ENCODE data around the gene PTGES.
"Not testable (repeated sequence)": the region's sequence is repeated elsewhere in the genome, so short reads cannot be mapped to it uniquely, and the experiment has no call there.

PTGES gene

DNA sequence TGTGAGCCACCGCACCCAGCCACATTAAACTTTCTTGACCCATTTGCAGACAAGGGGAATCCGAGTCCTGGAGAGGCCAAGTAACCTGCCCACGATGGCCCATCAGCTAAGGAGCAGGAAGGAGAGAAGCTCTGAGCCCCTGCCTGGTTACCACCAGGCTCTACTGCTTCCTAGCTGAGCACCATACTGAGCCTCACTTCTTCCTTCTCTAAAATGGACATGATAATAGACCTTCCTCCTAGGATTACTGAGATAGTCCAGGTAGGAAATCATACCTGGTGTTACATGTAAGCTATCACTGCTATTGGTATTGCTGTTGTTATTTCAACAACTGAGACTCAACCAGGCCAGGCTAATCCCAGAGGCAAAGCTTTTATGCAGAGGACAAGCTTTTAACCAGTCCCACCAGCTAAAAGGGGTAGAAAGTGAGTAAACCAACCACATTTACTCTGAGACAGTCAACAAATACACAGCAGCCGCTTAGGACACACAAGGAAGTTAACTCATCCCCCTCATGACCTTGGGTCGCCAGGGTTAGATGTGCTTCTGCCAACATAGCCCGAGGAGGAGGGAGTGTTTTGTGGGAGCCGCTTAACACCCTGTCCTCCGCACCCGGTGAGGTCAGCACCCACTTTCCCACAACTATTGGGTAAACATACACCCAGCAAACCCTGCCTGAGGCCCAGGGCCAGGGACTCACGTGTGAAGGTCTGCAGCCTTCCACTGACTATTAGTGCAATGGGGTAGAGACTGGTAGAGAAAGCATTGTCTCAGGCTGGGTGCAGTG lies 20.6 kb upstream of the PTGES start:
- no peak for DNase-seq (ENCODE audit: low read depth in 4 of 4, low spot score in 1 of 4)

DNA sequence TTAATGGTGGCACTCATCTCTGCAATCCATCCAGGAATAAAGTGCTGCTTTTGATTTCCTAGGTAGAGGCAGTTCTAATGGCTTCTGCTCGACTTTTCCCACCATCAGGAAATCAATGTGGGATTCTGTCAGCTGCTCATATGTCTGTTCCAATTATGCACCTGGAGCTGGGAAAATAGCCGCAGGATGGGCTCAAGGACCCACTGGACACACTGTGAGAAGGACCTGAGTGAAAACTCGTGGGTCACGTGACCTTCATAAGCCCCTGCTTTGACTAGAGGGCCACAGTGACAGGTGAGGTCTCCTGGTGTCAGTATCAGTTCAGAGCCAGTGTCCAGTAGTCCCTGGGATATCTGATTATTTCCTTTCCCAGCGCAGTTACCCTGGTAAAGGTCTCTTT lies 17.9 kb upstream of the PTGES start:
- DNase-seq (ENCODE audit: low read depth in 4 of 4, low spot score in 1 of 4): no peak

DNA sequence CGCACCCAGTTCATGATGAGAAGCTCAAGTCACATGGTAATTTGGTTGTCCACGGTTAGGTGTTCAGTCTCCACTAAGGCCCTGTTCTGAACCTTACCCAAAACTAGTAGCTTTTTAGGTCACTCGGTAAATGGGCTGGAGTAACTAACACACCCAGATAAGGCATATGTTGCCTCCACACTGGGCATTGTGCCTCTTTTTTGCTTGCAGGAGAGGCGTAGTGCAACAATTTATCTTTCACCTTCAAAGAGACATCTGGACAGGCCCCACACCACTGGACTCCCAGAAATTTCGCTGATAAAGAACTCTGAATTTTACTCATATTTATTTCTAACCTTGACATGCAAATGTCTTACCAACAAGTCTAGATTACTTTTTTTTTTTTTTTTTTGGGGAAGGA lies 16.8 kb upstream of the PTGES start:
- no peak for DNase-seq (ENCODE audit: low read depth in 4 of 4, low spot score in 1 of 4)

DNA sequence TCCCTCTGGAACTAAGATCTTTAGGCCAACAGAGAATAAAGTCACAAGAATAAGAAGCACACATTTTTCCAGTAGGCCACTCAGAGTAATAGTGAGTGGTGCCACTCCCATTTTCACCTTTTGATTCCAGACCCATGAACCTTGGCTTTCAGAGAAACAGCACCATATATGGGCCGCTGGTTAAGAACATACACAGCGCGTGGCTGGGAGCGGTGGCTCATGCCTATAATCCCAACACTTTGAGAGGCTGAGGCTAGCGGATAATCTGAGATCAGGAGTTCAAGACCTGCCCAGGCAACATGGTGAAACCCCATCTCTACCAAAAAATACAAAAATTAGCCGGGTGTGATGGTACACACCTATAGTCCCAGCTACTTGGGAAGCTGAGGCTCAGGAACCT lies 15.6 kb upstream of the PTGES start:
- DNase-seq (ENCODE audit: low read depth in 4 of 4, low spot score in 1 of 4): no peak

DNA sequence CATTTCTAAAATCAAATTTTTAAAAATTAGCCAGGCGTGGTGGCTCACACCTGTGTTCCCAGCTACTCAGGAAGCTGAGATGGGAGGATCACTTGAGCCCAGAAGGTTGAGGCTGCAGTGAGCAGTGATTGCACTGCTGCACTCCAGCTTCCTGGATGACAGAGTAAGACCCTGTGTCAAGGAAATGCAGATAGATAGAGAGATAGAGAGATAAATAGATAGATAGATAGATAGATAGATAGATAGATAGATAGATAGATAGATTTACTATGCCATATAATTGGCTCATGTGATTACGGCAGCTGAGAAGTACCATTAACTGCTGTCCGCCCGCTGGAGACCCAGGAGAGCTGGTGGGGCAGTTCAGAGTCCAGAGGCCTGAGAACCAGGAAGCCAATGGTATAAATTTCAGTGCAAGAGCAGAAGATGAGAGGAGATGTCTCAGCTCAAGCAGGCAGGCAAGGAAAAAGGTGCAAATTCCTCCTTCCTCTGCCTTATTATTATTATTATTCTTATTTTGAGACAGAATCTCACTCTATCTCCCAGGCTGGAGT lies 13.0 kb upstream of the PTGES start:
- DNase-seq (ENCODE audit: low read depth in 4 of 4, low spot score in 1 of 4): no peak

DNA sequence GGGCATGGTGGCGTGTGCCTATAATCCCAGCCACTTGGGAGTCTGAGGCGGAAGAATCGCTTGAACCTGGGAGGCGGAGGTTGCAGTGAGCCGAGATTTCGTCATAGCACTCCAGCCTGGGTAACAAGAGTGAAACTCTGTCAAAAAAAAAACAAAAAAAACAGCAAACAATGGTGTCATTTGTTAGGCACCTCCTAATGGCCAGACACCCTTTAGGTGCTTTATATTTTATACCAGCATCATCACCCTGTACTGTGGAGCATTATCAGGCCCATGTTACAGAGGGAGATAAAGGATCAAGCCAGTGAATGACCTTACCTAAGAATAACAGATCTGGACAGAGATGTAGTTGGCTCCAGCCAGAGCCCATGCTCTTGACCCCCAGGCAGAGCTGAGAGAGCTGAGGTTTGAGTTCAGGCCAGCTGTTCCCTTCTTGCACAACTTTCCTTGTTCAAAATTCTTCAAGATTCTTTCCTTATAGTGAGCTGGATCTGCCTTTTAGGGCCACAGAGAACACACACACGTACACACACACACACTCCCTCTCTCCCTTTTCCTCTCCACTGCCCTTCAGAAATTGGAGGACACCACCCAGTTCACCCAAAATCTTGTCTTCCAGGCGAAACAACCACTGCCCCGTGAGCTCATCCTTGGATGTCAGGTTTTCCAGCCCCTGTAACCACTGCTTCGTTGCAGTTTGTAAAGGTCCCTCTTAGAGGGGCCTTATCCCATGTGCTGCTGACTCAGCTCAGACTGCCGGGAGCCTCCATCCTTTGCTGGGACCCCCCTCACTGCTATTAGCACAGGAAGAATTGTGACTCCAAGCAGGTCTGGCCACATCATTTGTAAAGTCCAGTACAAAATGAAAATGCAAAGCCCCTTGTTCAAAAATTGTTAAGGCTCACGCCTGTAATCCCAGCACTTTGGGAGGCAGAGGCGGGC lies 10.4 kb upstream of the PTGES start:
- no peak for DNase-seq (ENCODE audit: low read depth in 4 of 4, low spot score in 1 of 4)

DNA sequence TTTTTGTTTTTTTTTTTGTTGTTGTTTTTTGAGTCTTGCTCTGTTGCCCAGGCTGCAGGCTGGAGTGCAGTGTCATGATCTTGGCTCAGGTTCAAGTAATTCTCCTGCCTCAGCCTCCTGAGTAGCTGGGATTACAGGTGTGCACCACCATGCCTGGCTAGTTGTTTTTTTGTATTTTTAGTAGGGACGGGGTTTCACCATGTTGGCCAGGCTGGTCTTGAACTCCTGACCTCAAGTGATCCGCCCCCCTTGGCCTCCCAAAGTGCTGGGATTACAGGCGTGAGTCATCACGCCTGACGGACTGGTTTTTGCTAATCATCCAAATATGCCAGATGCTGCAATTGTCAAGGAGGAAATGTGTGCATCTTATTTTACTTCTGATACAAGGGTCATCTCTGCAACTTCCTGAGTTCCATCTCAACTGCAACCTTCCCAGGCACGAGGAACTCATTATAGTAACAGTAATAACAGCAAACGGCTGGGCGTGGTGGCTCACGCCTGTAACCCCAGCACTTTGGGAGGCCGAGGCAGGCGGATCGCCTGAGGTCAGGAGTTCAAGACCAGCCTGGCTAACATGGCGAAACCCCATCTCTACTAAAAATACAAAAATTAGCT lies 9.6 kb upstream of the PTGES start:
- DNase-seq (ENCODE audit: low read depth in 4 of 4, low spot score in 1 of 4): not testable (repeated sequence)

DNA sequence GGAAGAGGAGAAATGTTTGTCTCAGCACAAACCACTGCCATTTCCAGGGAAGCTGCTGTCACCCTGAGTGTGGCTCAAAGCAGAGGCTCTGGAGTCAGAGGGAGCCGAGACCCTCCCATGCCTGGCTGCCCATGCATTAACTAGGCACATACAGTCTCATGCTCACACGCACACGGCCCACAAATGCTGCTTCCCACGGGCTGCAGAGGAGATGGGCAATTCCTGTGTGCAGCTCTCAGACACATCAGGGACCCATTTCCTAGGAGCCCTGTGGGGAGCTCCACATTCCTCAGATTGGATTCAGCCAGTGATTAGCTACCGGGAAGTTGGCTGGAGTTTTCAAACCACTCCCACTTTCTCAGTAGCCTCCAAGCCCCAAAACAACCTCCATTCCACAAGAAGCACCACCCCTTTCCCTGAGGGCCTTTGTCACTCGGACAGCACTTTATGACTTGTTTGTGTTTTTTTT lies 9.1 kb upstream of the PTGES start:
- DNase-seq (ENCODE audit: low read depth in 4 of 4, low spot score in 1 of 4): no peak

DNA sequence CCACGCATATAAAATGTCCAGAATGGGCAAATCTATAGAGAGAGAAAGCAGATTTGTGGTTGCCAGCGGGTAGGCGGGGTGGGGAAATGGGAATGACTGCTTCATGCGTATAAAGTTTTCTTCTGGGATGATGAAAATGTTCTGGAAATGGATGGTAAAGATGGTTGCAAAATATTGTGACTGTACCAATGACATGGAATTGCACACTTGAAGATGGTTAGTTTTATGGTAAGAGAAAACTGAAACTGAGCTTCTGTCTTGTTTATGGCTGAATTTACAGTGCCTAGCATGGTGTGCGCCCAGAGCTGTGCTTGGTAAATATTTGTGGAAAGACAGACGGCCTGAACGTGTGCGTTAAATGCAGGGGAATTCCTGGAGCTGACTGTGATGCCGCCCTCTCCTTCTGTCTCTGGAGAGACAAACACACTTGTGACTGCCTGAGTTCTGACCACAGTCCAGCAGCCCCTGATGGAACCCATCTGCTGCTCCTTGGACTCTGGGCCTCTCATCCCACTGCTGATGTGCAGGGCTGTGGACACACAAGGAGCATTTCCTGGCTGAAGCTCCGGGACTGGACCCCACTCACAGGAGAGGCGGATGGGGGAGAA lies 8.6 kb upstream of the PTGES start:
- no peak for DNase-seq (ENCODE audit: low read depth in 4 of 4, low spot score in 1 of 4)

DNA sequence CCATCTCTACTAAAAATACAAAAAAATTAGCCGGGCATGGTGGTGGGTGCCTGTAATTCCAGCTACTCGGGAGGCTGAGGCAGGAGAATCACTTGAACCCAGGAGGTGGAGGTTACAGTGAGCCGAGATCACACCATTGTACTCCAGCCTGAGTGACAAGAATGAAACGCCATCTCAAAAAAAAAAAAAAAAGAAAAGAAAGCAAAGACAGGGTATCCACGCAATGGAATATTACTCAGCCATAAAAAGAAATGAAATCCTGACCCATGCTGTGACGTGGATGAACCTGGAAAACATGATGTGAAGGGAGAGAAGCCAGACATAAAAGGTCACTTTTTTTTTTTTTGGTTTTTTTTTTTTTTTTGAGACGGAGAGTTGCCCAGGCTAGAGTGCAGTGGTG lies 7.9 kb upstream of the PTGES start:
- not testable (repeated sequence) for DNase-seq (ENCODE audit: low read depth in 4 of 4, low spot score in 1 of 4)

DNA sequence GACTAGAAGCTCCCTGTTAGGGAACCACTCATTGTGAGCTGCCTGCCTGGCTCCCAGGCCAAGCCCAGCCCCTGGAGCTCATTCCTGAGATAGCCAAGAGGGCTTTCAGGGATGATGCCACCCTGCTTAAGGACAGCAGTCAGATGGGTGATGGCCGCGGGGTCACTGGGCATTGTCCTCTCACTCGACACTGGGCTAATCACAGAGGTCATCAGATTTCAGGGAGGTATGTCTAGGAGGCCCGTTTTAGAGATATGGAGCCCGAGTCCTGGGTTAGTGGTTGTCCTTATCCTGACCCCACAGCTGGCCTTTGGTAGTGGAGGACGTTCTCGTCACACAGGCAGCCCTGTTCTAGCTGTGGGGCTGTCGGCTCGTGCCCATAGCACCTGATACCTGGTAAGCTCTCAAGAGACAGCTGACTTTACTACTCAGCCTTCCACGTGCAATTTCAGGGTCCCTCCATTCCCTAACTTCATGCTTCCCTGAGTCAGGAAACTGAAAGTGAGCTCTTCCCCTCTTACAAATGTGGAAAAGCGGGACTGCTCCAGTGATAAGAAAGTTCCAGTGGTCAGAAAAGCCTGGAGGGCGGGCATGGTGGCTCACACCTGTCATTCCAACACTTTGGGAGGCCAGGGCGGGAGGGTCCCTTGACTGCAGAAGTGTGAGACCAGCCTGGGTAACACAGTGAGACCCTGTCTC lies 7.1 kb upstream of the PTGES start:
- DNase-seq (ENCODE audit: low read depth in 4 of 4, low spot score in 1 of 4): no peak

DNA sequence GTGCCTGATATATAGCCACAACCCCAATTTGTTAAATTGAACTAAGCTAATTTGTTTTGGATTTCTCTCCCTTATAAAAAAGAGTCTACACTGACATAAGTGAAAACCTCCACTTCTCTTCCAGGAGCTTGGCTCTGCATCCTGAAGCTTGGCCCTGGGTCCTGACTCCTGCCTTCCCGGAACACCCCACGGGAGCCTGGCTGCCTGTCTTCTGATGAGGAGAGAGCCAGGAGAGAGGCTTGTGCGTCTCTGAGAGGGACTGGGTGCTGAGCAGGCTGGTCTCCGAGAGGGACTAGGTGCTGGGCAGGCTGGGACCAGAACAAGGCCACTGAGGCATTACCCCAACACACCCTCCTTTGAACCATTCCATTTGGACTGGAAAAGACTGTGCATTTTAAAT lies 6.5 kb upstream of the PTGES start:
- no peak for DNase-seq (ENCODE audit: low read depth in 4 of 4, low spot score in 1 of 4)

DNA sequence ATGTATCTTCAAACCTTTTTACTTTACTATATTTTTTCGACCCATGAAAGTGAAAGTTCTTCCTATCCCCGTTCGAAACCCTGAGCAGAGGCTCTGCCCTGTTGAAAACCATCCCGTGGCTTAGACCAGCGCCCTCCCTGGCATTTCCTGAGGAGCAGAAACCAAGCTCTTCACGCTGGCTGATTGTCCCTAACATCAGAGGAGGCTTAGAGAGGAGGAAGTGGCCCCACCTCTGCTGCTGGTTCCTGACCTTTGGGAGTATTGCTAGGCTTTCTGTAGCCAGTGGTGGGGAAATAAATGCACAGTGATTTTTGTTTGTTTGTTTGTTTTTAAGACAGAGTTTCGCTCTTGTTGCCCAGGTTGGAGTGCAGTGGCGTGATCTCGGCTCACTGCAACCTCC lies 4.2 kb upstream of the PTGES start:
- no peak for DNase-seq (ENCODE audit: low read depth in 4 of 4, low spot score in 1 of 4)

DNA sequence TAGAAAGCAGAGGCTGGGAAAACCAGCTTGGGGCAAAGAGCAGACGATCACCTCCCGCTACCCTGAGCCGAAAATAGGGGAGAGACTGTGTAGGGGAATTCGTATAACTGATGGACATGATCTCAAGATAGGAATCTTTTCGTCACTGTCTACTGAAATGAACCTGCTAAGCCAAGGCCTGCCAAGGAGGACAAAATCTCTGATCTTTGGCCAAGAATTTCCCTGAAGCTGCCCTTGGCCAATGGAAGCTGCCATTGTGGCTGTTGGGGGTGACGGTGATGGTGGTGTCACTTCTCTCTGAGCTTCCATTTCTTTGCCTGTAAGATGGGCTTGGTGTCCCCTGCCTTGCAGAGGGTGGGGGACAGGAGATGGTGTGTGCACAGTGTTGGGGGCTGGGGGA lies 3.3 kb upstream of the PTGES start:
- no peak for DNase-seq (ENCODE audit: low read depth in 4 of 4, low spot score in 1 of 4)

DNA sequence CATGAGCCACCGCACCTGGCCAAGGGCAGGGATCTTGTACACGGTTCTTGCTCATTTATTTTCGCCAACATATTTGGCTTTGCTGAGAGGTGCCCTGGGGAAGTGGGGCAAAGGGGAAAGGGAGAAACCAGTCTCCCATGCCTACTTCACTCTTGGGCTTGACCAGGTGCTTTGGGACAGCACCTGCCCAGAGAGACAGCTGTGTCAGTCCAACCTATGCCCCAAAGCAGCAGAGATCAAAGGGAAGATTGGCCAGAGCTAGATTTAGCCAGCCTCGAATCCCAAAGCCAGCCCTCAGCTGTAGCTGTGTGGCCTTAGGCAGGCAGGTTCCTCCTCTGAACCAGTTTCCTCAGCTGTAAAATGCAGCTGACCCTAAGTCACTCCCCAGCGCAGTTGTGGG lies 2.3 kb upstream of the PTGES start:
- no peak for DNase-seq (ENCODE audit: low read depth in 4 of 4, low spot score in 1 of 4)

DNA sequence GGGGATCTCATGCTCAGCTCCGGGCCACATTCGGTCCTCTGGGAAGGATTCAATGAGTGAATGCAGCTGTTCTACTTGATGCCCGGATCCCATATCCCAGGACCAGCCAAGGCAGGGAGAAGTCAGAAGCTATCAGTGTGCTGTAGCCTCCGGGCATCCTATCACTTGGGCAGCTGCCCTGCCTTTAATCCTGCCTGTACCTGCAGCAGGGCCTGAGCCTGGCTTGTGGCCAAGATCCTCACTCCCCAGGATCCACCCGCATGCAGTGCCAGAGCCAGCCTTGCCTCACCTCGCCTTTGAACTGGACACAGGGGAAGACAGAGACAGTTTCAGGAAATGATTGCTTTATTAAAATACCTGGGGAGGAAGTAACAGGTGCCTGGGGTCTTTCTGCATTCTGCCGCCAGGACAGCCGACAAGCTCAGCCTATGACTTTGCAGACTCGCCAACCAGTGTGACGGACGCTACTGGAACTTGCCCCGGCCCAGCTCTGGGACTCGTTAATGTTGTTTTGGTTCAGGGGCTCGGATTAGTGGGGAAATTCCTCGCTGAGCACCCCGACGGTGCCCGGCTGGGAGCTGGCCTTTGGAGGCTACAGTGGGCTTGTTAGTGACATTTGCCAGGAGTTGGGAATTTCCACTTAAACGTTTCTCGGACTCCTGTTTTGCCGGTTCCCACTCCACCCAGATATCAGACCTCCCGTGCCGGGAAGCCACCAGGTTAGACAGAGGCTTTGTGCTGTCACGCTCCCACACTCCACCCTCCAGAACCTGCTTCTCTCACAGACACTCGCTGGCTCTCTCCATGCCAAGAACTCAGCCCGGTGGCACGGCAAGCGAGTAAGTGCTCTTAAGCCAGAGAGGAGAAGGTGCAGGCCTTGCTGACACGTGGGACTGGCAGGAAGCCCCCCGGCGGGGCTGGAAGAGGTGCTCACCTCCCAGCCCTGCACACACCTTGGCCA lies 721 bp downstream of the PTGES start:
- DNase-seq (ENCODE audit: low read depth in 4 of 4, low spot score in 1 of 4): no peak

DNA sequence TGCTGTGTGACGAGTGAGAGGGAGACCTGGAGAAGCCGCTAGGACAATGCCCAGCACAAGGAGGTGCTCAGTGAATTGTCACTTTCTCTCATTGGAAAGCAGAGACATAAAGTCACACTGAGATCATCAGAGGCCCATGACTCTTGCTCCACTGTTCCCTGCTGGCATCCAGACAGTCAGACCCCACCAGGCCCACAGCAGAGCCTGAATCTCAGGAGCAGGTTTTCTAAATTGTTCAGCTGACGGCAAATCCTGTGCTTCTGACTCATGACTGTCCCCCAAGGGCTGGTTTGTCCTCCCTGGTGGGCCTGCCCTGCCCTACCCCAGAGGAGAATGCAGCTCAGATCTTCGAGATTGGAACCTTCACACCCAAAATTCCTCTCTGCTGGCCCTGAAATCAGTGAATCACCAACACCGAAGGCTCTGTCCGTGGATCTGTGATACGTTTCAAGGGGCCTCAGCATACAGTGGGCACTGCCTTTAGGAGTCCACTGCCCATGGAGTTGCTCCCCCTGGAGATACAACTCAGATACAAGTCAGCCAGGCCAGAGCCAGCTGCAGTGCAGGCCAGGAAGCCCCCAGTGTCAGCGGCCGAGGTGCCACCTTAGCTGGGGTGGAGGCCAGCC lies 2.7 kb downstream of the PTGES start:
- DNase-seq (ENCODE audit: low read depth in 4 of 4, low spot score in 1 of 4): no peak

DNA sequence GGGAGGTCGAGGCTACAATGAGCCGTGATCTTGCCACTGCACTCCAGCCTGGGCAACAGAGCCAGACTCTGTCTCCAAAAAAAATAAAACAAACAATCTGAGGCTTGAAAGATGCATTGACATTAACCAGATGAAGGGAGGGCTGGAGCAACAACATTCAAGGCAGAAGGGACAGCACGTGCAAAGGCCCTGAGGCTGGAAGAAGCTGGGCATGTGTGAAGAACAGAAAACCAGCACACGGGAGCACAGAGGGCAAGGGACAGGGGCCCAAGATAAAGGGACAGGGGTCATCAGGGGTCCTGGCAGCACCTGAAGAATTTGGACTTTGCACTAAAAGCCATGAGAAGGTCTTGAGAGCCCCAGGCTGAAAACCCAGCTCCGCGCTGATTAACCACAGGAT lies 3.3 kb downstream of the PTGES start:
- no peak for DNase-seq (ENCODE audit: low read depth in 4 of 4, low spot score in 1 of 4)

DNA sequence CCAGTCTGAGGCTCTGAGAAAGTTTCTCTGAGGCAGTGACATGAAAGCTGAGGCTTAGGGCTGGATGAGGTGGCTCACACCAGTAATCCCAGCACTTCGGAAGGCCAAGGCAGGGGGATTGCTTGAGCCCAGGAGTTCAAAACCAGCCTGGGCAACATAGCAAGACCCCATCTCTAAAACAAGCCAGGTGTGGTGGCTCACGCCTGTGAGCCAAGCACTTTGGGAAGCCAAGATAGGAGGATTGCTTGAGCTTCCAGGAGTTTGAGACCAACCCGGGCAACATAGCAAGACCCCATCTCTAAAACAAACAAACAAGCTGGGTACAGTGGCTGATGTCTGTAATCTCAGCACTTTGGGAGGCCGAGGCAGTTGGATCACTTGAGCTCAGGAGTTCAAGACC lies 3.8 kb downstream of the PTGES start:
- not testable (repeated sequence) for DNase-seq (ENCODE audit: low read depth in 4 of 4, low spot score in 1 of 4)
